IMR-90 (cell line): ENCODE measurements around the gene UPK3A. TPM values are rescaled to one million over a fixed set of nuclear protein-coding genes. Genes with fewer than 3 reads are reported as not detected.

Experiments
- ATAC-seq: fragments of 200-7000 bp; cut with Tn5 transposase; 2 replicates; pipeline ENCODE4 v1.9.1; 2020; ENCODE audit warnings: low read depth, mild to moderate bottlenecking, moderate library complexity
- BruUV-seq: library from RNA; stranded (reverse); fragments of 400-500 nt; replicated peaks from 2 replicates; lab custom pipeline; 2021; lab: Mats Ljungman, UMichigan
- CTCF ChIA-PET: fragments of 300-600 bp; formaldehyde crosslinking; extraction: SDS; loops from one replicate; lab custom pipeline; 2021; ENCODE audit warnings: antibody characterized with exemption; lab: Yijun Ruan, JAX
- POLR2A ChIA-PET: fragments of 300-600 bp; sonication (Branson Sonifier 250); formaldehyde crosslinking; loops from one replicate; lab custom pipeline; 2022; ENCODE audit warnings: antibody characterized with exemption; ENCODE audit not compliant: unreplicated experiment; lab: Charles Lee
- DNase-seq: peaks from one replicate; pipeline ENCODE4 v3.0.0; 2013
- H2AFZ ChIP-seq: replicated peaks from 2 replicates; pipeline ENCODE3; 2013; ENCODE audit warnings: low read length, mild to moderate bottlenecking; ENCODE audit not compliant: poor library complexity
- H2AK5ac ChIP-seq: 2 replicates; pipeline ENCODE4 v1.6.1; 2013; ENCODE audit warnings: low read depth, low read length, inconsistent platforms
- H2AK9ac ChIP-seq: replicated peaks from 2 replicates; pipeline ENCODE3; 2013; ENCODE audit warnings: mild to moderate bottlenecking, low read depth, low read length, moderate library complexity; ENCODE audit not compliant: poor library complexity
- H2BK120ac ChIP-seq: 2 replicates; pipeline ENCODE4 v1.6.1; 2013; ENCODE audit warnings: low read depth, low read length, inconsistent platforms
- H2BK15ac ChIP-seq: 3 replicates; pipeline ENCODE4 v1.6.1; 2013; ENCODE audit warnings: low read depth, low read length, inconsistent platforms
- H2BK20ac ChIP-seq: 2 replicates; pipeline ENCODE4 v1.6.1; 2013; ENCODE audit warnings: low read depth, mild to moderate bottlenecking, inconsistent platforms, low read length, moderate library complexity
- H2BK5ac ChIP-seq: 2 replicates; pipeline ENCODE4 v1.6.1; 2013; ENCODE audit warnings: mild to moderate bottlenecking, low read depth, low read length, inconsistent platforms; ENCODE audit not compliant: poor library complexity, severe bottlenecking
- H3K14ac ChIP-seq: replicated peaks from 2 replicates; pipeline ENCODE4 v1.6.1; 2013; ENCODE audit warnings: low read depth, low read length, inconsistent platforms
- H3K18ac ChIP-seq: 2 replicates; pipeline ENCODE4 v1.6.1; 2013; ENCODE audit warnings: low read depth, low read length, control low read depth
- H3K23ac ChIP-seq: 2 replicates; pipeline ENCODE4 v1.6.1; 2013; ENCODE audit warnings: low read depth, low read length, inconsistent platforms
- H3K27ac ChIP-seq: 2 replicates; pipeline ENCODE4 v1.5.1; 2013; ENCODE audit warnings: mild to moderate bottlenecking, control low read depth, low read length; ENCODE audit not compliant: insufficient read depth
- H3K27me3 ChIP-seq: 2 replicates; pipeline ENCODE4 v1.6.1; 2013; ENCODE audit warnings: low read length; ENCODE audit not compliant: control insufficient read depth, insufficient read depth
- H3K36me3 ChIP-seq: 2 replicates; pipeline ENCODE4 v1.6.1; 2013; ENCODE audit warnings: low read length, mixed read lengths; ENCODE audit not compliant: control insufficient read depth, insufficient read depth
- H3K4ac ChIP-seq: 2 replicates; pipeline ENCODE4 v1.6.1; 2013; ENCODE audit warnings: low read depth, low read length, inconsistent platforms
- H3K4me1 ChIP-seq: 2 replicates; pipeline ENCODE4 v1.6.1; 2013; ENCODE audit warnings: low read length, mixed read lengths; ENCODE audit not compliant: control insufficient read depth, insufficient read depth
- H3K4me2 ChIP-seq: 2 replicates; pipeline ENCODE4 v1.6.1; 2013; ENCODE audit warnings: low read depth, mild to moderate bottlenecking, control low read depth, low read length, moderate library complexity
- H3K4me3 ChIP-seq: 2 replicates; pipeline ENCODE4 v1.5.1; 2013; ENCODE audit warnings: low read depth, mild to moderate bottlenecking, control low read depth, low read length, moderate library complexity; ENCODE audit not compliant: insufficient read depth
- H3K56ac ChIP-seq: 2 replicates; pipeline ENCODE4 v1.6.1; 2013; ENCODE audit warnings: low read length, inconsistent platforms; ENCODE audit not compliant: insufficient read depth; ENCODE audit errors: extremely low read depth
- H3K79me1 ChIP-seq, 2 experiments: 2 replicates each; pipeline ENCODE4 v1.6.1; 2013; ENCODE audit warnings: low read length in 2 of 2, inconsistent platforms in 1 of 2, low read depth in 1 of 2
- H3K9ac ChIP-seq: 2 replicates; pipeline ENCODE4 v1.6.1; 2013; ENCODE audit warnings: low read depth, low read length, control low read depth
- H3K9me1 ChIP-seq: 2 replicates; pipeline ENCODE4 v1.6.1; 2013; ENCODE audit warnings: low read length, inconsistent platforms; ENCODE audit not compliant: insufficient read depth
- H3K9me3 ChIP-seq: 2 replicates; pipeline ENCODE4 v1.6.1; 2013; ENCODE audit warnings: low read length; ENCODE audit not compliant: control insufficient read depth, insufficient read depth
- H4K20me1 ChIP-seq: 2 replicates; pipeline ENCODE4 v1.6.1; 2013; ENCODE audit warnings: low read length, inconsistent platforms; ENCODE audit not compliant: insufficient read depth
- H4K5ac ChIP-seq: 2 replicates; pipeline ENCODE4 v1.6.1; 2013; ENCODE audit warnings: mild to moderate bottlenecking, low read depth, low read length, control low read depth
- H4K8ac ChIP-seq, 2 experiments: 2 replicates each; pipeline ENCODE4 v1.6.1; 2013; ENCODE audit warnings: low read depth in 2 of 2, low read length in 2 of 2, control low read depth in 1 of 2, inconsistent platforms in 1 of 2
- H4K91ac ChIP-seq: 2 replicates; pipeline ENCODE4 v1.6.1; 2013; ENCODE audit warnings: low read depth, low read length, inconsistent platforms; ENCODE audit not compliant: insufficient read depth
- BHLHE40 ChIP-seq: fragments of 150-350 bp; IDR thresholded peaks from 2 replicates; pipeline ENCODE4 v1.6.1; 2016; ENCODE audit warnings: mild to moderate bottlenecking, low read depth, low read length
- CHD1 ChIP-seq: IDR thresholded peaks from 2 replicates; pipeline ENCODE4 v1.6.1; 2012; ENCODE audit warnings: low read depth, low read length, improper control_type of control experiment
- MAFK ChIP-seq: IDR thresholded peaks from 2 replicates; pipeline ENCODE4 v1.6.1; 2012; ENCODE audit warnings: low read depth, low read length, improper control_type of control experiment
- MAZ ChIP-seq: IDR thresholded peaks from 2 replicates; pipeline ENCODE4 v1.6.1; 2012; ENCODE audit warnings: low read depth, mild to moderate bottlenecking, low read length, improper control_type of control experiment, moderate library complexity, borderline replicate concordance
- NFE2L2 ChIP-seq: fragments of 150-350 bp; IDR thresholded peaks from 2 replicates; pipeline ENCODE4 v1.6.1; 2016; ENCODE audit warnings: low read depth, mild to moderate bottlenecking, low read length
- RAD21 ChIP-seq: IDR thresholded peaks from 2 replicates; pipeline ENCODE4 v1.6.1; 2012; ENCODE audit warnings: low read length, improper control_type of control experiment
- RCOR1 ChIP-seq: IDR thresholded peaks from 2 replicates; pipeline ENCODE4 v1.6.1; 2012; ENCODE audit warnings: mild to moderate bottlenecking, low read length, improper control_type of control experiment; ENCODE audit not compliant: insufficient replicate concordance
- RFX5 ChIP-seq: IDR thresholded peaks from 2 replicates; pipeline ENCODE4 v1.8.0; 2012; ENCODE audit warnings: low read depth, mild to moderate bottlenecking, low read length, moderate library complexity
- SMC3 ChIP-seq: fragments of 150-350 bp; IDR thresholded peaks from 2 replicates; pipeline ENCODE4 v1.6.1; 2016; ENCODE audit warnings: low read depth, mild to moderate bottlenecking, antibody characterized with exemption, low read length, moderate library complexity
- WGBS, 2 experiments: methylation state at CpG; one replicate each; pipeline versions ENCODE4 v1.1.5 to v1.1.7; 2013; ENCODE audit warnings: missing lambda C conversion rate in 2 of 2; ENCODE audit not compliant: insufficient read length in 1 of 2; ENCODE audit errors: extremely low coverage in 2 of 2; 5-methylcytosine and 5-hydroxymethylcytosine counted together
- dilution Hi-C: fragments of 300-500 bp; cut with HindIII; formaldehyde crosslinking; loops from one replicate; pipeline ENCODE4 v1.14.3; 2018; ENCODE audit warnings: low sequenced_read_pairs; ENCODE audit not compliant: unreplicated experiment
- in situ Hi-C: fragments of 300-500 bp; cut with MboI; formaldehyde crosslinking; loops from 3 replicates; pipeline ENCODE4 v1.14.3; 2019; ENCODE audit warnings: low sequenced_read_pairs, inconsistent platforms, mixed read lengths
- intact Hi-C: fragments of 100-400 bp; cut with micrococcal nuclease; formaldehyde crosslinking; loops from 2 replicates; pipeline ENCODE4 v1.10.0; 2022
- polyA plus RNA-seq, 3 experiments: library from polyadenylated mRNA; depleted of rRNA; stranded (reverse); fragments of >200 nt; gene quantifications; 2 replicates each; pipeline ENCODE4 v1.2.3, GENCODE V29; 2012; ENCODE audit warnings: low replicate concordance in 1 of 3
- total RNA-seq: library from RNA; depleted of rRNA; stranded (reverse); fragments of >200 nt; gene quantifications from 2 replicates; pipeline ENCODE4 v1.2.3, GENCODE V29; 2012
- TF ChIP-seq, protein P1 (sequence below): fragments of 150-350 bp; IDR thresholded peaks from 2 replicates; pipeline ENCODE4 v1.6.1; 2016; ENCODE audit warnings: low read depth, mild to moderate bottlenecking, low read length, moderate library complexity, borderline replicate concordance
- TF ChIP-seq, protein P2 (sequence below): fragments of 150-350 bp; IDR thresholded peaks from 2 replicates; pipeline ENCODE4 v1.6.1; 2017; ENCODE audit warnings: mild to moderate bottlenecking, antibody characterized with exemption, low read length, low read depth

UPK3A gene
- total and polyA plus RNA-seq, 2 of the 4 experiments (the other 2 are of a cell fraction): not detected

DNA sequence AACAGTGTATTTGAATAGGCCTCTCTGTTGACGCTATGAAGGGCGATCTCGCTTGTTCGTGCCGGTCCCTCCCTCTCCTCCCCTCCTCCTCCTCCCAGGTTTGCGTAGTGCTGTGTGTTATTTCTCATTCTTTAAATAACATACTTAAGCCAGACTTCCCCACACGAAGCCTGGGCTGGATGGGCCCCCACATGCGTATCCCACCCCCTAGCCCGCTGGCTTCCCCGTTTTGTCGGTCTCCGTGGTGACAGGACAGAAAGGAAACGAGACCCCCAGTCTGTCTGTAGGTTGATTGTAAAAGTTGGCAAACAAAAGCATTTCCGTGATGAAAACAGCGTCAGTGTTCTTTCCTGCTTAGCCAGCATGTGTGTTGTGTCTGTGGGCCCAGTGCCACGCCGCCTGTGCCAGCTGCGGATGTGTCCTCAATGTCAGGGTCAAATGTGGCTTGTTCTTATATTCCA lies 52.3 kb downstream of the UPK3A start:
- in situ Hi-C loops: no loop called here
- Histone ChIP-seq H3K4ac (no peak overlapping the region), H2BK15ac (no peak overlapping the region), H3K4me1 (no peaks in the 10 kb centered on the region; the same call in 1 of the 2 replicates), H3K36me3 (peaks cover 53% of the 10 kb centered on the region), H3K9me3 (no peaks in the 10 kb centered on the region), H3K56ac (no peak overlapping the region), H3K14ac (no peak overlapping the region), H4K20me1 (no peaks in the 10 kb centered on the region), H3K27me3 (no peaks in the 10 kb centered on the region), H4K5ac (no peak overlapping the region), H3K4me2 (no peak overlapping the region), H2AFZ (no peak overlapping the region), H3K4me3 (no peak overlapping the region), H2BK5ac (no peak overlapping the region), H3K18ac (no peak overlapping the region), H3K9me1 (no peaks in the 10 kb centered on the region), H2AK9ac (no peak overlapping the region), H4K91ac (no peak overlapping the region), H2BK120ac (no peak overlapping the region), H2BK20ac (no peak overlapping the region), H4K8ac (no peak overlapping the region), H2AK5ac (no peak overlapping the region), H3K79me1 (no peaks in the 10 kb centered on the region; a peak in 1 of 4 replicates), H3K9ac (no peak overlapping the region), H3K23ac (no peak overlapping the region), H3K27ac (no peak overlapping the region)
- TF ChIP-seq, protein P1, sequence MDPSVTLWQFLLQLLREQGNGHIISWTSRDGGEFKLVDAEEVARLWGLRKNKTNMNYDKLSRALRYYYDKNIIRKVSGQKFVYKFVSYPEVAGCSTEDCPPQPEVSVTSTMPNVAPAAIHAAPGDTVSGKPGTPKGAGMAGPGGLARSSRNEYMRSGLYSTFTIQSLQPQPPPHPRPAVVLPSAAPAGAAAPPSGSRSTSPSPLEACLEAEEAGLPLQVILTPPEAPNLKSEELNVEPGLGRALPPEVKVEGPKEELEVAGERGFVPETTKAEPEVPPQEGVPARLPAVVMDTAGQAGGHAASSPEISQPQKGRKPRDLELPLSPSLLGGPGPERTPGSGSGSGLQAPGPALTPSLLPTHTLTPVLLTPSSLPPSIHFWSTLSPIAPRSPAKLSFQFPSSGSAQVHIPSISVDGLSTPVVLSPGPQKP: no peak
- TF ChIP-seq MAZ (no peak), RFX5 (no peak), CHD1 (no peak), BHLHE40 (no peak), MAFK (no peak), RAD21 (no peak), NFE2L2 (no peak), SMC3 (no peak), RCOR1 (no peak)
- TF ChIP-seq, protein P2, sequence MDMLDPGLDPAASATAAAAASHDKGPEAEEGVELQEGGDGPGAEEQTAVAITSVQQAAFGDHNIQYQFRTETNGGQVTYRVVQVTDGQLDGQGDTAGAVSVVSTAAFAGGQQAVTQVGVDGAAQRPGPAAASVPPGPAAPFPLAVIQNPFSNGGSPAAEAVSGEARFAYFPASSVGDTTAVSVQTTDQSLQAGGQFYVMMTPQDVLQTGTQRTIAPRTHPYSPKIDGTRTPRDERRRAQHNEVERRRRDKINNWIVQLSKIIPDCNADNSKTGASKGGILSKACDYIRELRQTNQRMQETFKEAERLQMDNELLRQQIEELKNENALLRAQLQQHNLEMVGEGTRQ: no peak
- ChIA-PET POLR2A (no interaction called here), CTCF (no interaction called here)
- DNase-seq (no peak), ATAC-seq (no peak)
- BruUV-seq: no TSS peak
- intact Hi-C loops: no loop called here
- dilution Hi-C loops: no loop called here
- WGBS, 2 experiments: 22% methylated on average over 4 of the region's 18 CpGs; no CpG with 5 or more reads in 1 of the 2 experiments
